Esophagus mucosa (tissue), 1 donor: ENCODE results near the gene NOSTRIN. TPM values are rescaled to one million over a fixed set of nuclear protein-coding genes. Genes with fewer than 3 reads are reported as not detected.
A peak's percentile ranks its signal among the peaks of the same experiment; 100 is the strongest.

Source experiments
- ATAC-seq: fragments of 200-7000 bp; cut with Tn5 transposase; one replicate; pipeline ENCODE4 v1.9.1; 2020
- total RNA-seq: library from RNA; stranded (reverse); gene quantifications from one replicate; pipeline ENCODE4 v1.2.4, GENCODE V29; 2023
- donor health status: DM: yes; HTN: yes; CAD: no.

The NOSTRIN gene
- total RNA-seq, 1 donor from 2014 or later, result 3.6 TPM

- peak; percentile 14 for ATAC-seq
These were observed 87.2 kb downstream of the NOSTRIN start for GRCh38 chr2:168889635-168890005.

- peak; percentile 99 for ATAC-seq
These were observed 87.8 kb downstream of the NOSTRIN start, which contains the start of gene SPC25 for GRCh38 chr2:168890006-168890782. SPC25 (minus strand) TSS chr2:168890430; CDS start chr2:168889519, 911 bp downstream.

- ATAC-seq, result no peak
These were observed 89.9 kb downstream of the NOSTRIN start for GRCh38 chr2:168892327-168892726.

GRCh38 chr2:168894101-168894500 lies 91.7 kb downstream of the NOSTRIN start:
- no peak for ATAC-seq

GRCh38 chr2:168894720-168895119 lies 92.3 kb downstream of the NOSTRIN start:
- no peak for ATAC-seq

GRCh38 chr2:168895771-168896170 lies 93.3 kb downstream of the NOSTRIN start:
- no peak for ATAC-seq

GRCh38 chr2:168896783-168897182 lies 94.3 kb downstream of the NOSTRIN start:
- no peak for ATAC-seq

- ATAC-seq, result no peak
These were observed 95.0 kb downstream of the NOSTRIN start for GRCh38 chr2:168897449-168897848.

GRCh38 chr2:168901003-168901402 lies 98.6 kb downstream of the NOSTRIN start, which contains the start of gene G6PC2:
G6PC2 (plus strand) TSS chr2:168901291; CDS start chr2:168901332, 41 bp downstream.
- no peak for ATAC-seq

- ATAC-seq, result no peak
These were observed 101.5 kb downstream of the NOSTRIN start for GRCh38 chr2:168903888-168904287.

- ATAC-seq, result no peak
These were observed 101.9 kb downstream of the NOSTRIN start for GRCh38 chr2:168904358-168904757.

- ATAC-seq, result no peak
These were observed 105.7 kb downstream of the NOSTRIN start for GRCh38 chr2:168907940-168908662.

- no peak for ATAC-seq
These were observed 107.9 kb downstream of the NOSTRIN start for GRCh38 chr2:168910330-168910729.

- no peak for ATAC-seq
These were observed 110.0 kb downstream of the NOSTRIN start for GRCh38 chr2:168912466-168912865.

- no peak for ATAC-seq
These were observed 110.5 kb downstream of the NOSTRIN start for GRCh38 chr2:168912901-168913369.

GRCh38 chr2:168913495-168913894 lies 111.1 kb downstream of the NOSTRIN start:
- no peak for ATAC-seq

Other genes with a start within 250 kb of the NOSTRIN start
- gene SPC25, start 87.8 kb downstream of the NOSTRIN start, total RNA-seq, result 6.0 TPM
- gene G6PC2, start 98.7 kb downstream of the NOSTRIN start, total RNA-seq, result not detected
- not detected for gene ABCB11, start 228.7 kb downstream of the NOSTRIN start, total RNA-seq